HG03457 (cell line): Measurements from ENCODE around the gene MRPL2.
A peak's percentile ranks its signal among the peaks of the same experiment; 100 is the strongest.

ENCODE experiments used
- ATAC-seq: cut with Tn5 transposase; IDR thresholded peaks from one replicate; pipeline ENCODE4 v1.9.1; 2021; ENCODE audit warnings: moderate number of reproducible peaks; ENCODE audit not compliant: unreplicated experiment

Gene MRPL2

GRCh38 chr6:43021270-43022047, 37.8 kb downstream of the MRPL2 start, which contains the start of gene RRP36:
Gene RRP36 (plus strand): TSS chr6:43021623. CDS start chr6:43021655, 32 bp downstream.
- no peak for ATAC-seq

- ATAC-seq: no peak
Measured at GRCh38 chr6:43020847-43021246, 38.4 kb downstream of the MRPL2 start.

DNA sequence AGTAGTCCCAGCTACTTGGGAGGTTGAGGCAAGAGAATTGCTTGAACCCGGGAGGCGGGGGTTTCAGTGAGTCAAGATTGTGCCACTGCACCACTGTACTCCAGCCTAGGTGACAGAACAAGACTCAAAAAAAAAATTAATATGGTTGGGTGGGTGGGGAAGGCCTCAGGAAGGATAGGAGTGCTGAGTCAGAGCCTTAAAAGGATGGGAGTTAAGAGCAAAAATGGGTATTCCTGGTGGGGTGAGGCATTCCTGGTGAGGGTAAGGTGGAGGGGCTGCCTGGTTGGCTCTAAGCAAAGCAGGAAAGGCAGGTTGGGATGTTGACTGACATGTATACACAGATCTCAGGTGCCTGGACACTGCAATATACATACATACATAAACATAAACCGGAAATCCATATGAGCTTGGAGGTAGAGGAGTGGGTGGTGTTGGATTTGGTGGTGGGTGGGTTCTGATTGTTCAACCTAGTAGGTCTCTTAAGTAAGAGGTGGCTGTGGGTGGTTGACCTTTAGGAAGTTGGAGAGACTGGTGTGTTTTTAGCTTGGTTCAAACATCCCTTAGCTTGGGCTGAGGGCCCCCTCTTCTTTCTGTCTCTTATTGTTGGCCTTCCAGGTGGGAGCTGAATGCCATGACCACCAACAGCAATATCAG, 39.1 kb downstream of the MRPL2 start:
- no peak for ATAC-seq

DNA sequence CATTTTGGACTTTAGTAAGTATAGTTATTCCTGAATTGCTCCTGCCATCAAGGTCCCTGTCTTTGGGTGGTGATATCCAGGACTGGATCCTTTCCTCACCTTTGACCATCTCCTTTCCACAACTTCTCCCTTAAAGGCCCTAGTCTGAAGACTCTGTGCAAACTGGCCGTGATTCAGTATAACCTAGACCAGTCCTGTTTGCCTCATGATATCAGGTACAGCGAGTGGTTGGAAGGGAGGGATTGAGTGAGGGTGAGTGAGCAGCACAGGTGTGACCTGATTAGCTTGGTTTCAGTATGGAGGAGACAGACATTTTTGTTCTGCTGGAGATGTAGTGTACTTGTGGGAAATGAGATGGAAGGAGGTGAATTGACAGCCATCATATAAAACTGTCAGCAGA, 40.1 kb downstream of the MRPL2 start:
- ATAC-seq: no peak

DNA sequence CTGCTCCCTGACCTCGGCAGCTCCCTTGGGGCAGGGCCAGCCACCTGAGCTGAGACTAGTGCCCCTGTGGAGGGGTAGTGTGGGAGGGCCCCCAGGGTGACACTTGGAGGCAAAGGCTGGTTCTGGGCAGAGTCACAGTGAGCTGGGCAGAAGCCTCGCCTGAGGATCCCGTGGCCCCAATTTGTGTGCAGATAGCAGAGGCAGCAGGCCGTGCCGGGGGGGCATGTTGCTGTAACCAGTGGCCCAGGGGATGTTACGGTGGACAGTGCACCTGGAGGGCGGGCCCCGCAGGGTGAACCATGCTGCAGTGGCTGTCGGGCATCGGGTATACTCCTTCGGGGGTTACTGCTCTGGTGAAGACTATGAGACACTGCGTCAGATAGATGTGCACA, 42.3 kb downstream of the MRPL2 start:
- ATAC-seq: no peak

DNA sequence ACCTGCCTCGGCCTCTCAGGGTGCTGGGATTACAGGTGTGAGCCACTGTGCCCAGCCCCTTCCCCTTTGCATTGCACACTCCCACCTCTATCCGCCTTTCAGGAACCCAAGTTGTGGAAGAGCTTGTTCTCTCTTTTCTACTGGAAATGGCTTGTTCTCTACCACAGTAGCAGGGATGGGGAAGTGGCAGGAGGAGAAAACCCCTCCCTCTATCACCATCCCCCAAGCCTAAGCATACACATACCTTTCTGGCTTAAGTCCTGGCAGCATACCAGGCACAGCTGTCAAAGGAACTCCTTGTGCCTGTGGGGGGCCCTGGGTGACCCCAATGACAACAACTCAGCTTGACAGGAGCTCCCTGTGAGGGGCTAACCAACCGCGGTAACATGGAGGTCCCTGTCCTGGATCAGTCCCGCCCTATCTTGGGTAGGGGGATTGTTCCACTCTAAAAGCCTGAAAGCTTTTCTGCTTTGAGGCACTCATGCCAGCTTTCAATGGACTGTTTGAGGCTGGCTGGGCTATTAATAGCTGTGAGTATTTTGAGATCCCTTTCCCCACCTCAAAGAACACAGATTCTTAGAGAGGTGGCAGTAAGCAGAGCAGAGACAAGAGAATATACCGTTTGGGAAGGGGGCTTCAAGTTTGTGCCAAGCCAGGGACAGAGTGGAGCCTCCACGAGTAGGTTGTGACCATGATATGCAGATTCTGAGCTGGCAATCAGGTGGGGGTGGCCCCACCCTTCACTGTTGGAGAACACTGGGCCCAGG, 42.9 kb downstream of the MRPL2 start:
- no peak for ATAC-seq

DNA sequence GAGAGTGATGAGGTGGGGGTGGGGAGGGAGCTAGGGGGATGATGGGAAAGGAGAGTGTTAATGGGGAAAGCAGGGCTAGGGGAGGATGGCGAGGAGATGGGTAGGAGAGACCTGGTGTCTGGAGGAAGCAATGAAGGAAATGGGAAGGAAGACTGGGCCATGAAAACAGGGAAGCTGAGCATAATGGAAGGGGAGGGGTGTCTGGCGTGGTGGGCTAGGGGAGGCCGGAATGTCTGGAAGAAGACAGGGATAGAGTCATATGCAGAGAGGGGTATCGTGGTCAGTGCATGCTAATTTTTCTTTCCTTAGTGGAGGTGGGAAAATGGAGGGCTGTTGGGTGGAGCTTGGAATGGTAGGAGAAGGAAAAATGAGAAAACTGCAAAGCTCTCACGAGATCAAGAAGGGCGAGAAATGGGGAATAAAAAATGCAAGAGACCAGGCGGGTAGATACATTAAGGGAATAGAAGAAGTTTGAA, 44.8 kb downstream of the MRPL2 start:
- ATAC-seq: no peak

- peak; percentile 87 for ATAC-seq
Measured at GRCh38 chr6:43013843-43014433, 45.3 kb downstream of the MRPL2 start, which contains the start of the genes KLHDC3 and MEA1. Gene KLHDC3 (plus strand): TSS chr6:43014249. CDS start chr6:43017193, 2,944 bp downstream. Gene MEA1 (minus strand): TSS chr6:43013946. CDS start chr6:43013813, 133 bp downstream.

- ATAC-seq: no peak
Measured at GRCh38 chr6:43013097-43013842, 46.0 kb downstream of the MRPL2 start.

DNA sequence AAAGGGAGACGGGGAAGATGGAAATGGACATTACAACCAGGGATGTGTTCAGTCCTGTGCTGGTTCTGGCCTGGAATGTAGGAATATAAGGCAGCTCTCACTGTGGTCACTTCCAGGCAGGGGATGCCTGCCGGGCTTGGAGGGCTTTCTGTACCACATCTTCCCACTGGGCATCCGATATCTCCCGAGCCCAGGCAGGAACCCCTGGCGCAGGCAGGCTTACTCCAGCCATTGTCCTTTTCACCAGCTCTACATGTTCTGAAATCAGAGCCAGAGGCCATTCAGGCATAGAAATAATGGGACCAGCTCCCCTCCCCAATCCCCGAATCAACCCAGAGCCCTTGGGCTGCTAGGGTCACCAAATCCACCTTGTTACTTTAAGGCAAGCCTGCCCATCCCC, 46.9 kb downstream of the MRPL2 start:
- no peak for ATAC-seq

GRCh38 chr6:43011207-43011606, 48.0 kb downstream of the MRPL2 start:
- no peak for ATAC-seq

- ATAC-seq: no peak
Measured at GRCh38 chr6:43009124-43009523, 50.1 kb downstream of the MRPL2 start.

- no peak for ATAC-seq
Measured at GRCh38 chr6:43007126-43007525, 52.1 kb downstream of the MRPL2 start.

DNA sequence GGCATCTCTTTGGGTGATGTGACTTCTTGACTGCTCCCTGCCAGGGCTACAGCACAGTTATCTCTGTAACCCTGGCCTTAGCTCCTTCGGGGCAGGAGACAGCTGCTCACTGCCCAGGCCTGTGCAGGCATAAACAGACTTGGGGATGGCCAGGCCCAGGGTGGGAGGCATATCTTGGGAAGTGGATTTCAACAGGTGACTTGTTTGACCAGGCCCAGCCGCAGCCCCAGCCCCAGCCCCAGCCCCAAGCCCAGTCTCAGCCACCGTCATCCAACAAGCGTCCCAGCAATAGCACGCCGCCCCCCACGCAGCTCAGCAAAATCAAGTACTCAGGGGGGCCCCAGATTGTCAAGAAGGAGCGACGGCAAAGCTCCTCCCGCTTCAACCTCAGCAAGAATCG, 53.0 kb downstream of the MRPL2 start:
- no peak for ATAC-seq

GRCh38 chr6:43005844-43006243, 53.4 kb downstream of the MRPL2 start:
- no peak for ATAC-seq
